GM13976 (cell line): ENCODE measurements around the gene ATP1B2.
A peak's percentile ranks its signal among the peaks of the same experiment; 100 is the strongest.
"Not testable (repeated sequence)": the region's sequence is repeated elsewhere in the genome, so short reads cannot be mapped to it uniquely, and the experiment has no call there.

Experiments used
- DNase-seq: peaks from one replicate; pipeline ENCODE4 v3.0.0; 2012; ENCODE audit warnings: low spot score
- in situ Hi-C: fragments of 300-500 bp; cut with MboI; formaldehyde crosslinking; loops from one replicate; pipeline ENCODE4 v1.12.0; 2022; ENCODE audit warnings: low sequenced_read_pairs, mixed read lengths, inconsistent platforms; ENCODE audit not compliant: unreplicated experiment
- TF ChIP-seq, protein P1 (sequence below): IDR thresholded peaks from 2 replicates; pipeline ENCODE4 v1.5.1; 2012; ENCODE audit warnings: borderline replicate concordance, mild to moderate bottlenecking; ENCODE audit not compliant: insufficient read depth; ENCODE audit errors: extremely low read depth, missing control alignments, control extremely low read depth

ATP1B2 gene

GRCh38 chr17:7614425-7615264 is 36.1 kb upstream of the ATP1B2 start, which contains the start of gene FXR2:
TSS of gene FXR2 (minus strand) at chr17:7614897. CDS start at chr17:7614532, 365 bp downstream.
- TF ChIP-seq, protein P1, sequence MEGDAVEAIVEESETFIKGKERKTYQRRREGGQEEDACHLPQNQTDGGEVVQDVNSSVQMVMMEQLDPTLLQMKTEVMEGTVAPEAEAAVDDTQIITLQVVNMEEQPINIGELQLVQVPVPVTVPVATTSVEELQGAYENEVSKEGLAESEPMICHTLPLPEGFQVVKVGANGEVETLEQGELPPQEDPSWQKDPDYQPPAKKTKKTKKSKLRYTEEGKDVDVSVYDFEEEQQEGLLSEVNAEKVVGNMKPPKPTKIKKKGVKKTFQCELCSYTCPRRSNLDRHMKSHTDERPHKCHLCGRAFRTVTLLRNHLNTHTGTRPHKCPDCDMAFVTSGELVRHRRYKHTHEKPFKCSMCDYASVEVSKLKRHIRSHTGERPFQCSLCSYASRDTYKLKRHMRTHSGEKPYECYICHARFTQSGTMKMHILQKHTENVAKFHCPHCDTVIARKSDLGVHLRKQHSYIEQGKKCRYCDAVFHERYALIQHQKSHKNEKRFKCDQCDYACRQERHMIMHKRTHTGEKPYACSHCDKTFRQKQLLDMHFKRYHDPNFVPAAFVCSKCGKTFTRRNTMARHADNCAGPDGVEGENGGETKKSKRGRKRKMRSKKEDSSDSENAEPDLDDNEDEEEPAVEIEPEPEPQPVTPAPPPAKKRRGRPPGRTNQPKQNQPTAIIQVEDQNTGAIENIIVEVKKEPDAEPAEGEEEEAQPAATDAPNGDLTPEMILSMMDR: peak; percentile 57
- peak; percentile 99 for DNase-seq
- in situ Hi-C loops: no loop called here

DNA sequence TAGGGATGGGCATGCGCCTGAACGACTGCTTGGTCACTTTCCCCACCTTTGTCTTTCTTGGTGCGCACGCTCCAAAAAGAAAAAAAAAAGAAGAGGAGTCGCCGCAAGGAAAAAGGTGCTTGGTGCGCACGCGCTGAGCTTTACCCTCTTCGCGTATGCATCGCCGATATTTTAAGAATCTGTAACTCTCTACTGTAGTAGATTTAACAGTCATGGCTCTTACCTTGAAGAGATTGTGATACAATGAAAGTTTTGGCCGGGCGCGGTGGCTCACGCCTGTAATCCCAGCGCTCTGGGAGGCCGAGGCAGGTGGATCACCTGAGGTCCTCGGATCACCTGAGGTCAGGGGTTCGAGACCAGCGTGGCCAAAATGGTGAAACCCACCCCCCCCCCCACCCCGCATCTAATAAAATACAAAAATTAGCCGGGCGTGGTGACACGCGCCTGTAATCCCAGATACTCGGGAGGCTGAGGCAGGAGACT is 35.4 kb upstream of the ATP1B2 start:
- TF ChIP-seq, protein P1: no peak
- in situ Hi-C loops: no loop called here
- no peak for DNase-seq

- no peak for DNase-seq
- in situ Hi-C loops: no loop called here
- TF ChIP-seq, protein P1: no peak
These were observed 32.1 kb upstream of the ATP1B2 start for GRCh38 chr17:7618608-7619007.

GRCh38 chr17:7620835-7621234 is 29.9 kb upstream of the ATP1B2 start:
- in situ Hi-C loops: no loop called here
- DNase-seq: no peak
- TF ChIP-seq, protein P1: no peak

DNA sequence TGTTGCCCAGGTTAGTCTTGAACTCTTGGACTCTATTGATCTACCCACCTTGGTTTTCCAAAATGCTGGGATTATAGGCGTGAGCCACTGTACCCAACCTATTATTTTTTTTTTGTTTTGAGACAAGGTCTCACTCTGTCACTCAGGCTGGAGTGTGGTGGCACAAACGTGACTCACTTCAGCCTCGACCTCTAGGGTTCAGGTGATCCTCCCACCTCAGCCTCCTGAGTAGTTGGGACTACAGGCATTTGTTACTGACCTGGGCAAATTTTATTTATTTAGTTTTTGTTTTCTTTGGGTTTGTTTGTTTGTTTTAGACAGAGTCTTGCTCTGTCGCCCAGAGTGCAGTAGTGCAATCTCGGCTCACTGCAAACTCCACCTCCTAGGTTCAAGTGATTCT is 27.1 kb upstream of the ATP1B2 start:
- DNase-seq: no peak
- in situ Hi-C loops: no loop called here
- TF ChIP-seq, protein P1: no peak

- in situ Hi-C loops, DNase-seq: not testable (repeated sequence)
These were observed 25.0 kb upstream of the ATP1B2 start for GRCh38 chr17:7625749-7626148.

DNA sequence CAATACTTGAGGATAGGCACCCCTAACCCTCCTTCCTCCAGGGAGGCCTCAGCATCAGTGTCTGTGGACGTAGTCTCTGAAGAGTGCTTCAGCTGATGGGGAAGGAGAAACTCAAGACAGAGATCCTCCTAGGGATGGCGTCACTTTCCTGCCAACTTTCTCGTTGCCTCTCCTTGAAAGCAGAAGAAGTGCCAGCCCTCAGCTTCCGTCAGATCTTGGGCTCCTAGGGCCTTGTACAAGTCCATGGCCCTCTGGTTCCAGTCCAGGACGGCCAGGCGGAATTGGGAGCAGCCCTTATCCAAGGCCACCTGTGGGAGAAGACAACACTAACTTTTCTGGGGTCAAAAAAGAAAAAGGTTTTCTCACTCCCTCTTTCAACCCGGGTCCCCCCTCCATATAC is 24.4 kb upstream of the ATP1B2 start:
- TF ChIP-seq, protein P1: no peak
- no peak for DNase-seq
- in situ Hi-C loops: no loop called here
